ENCODE data around the gene STON2.

DNA sequence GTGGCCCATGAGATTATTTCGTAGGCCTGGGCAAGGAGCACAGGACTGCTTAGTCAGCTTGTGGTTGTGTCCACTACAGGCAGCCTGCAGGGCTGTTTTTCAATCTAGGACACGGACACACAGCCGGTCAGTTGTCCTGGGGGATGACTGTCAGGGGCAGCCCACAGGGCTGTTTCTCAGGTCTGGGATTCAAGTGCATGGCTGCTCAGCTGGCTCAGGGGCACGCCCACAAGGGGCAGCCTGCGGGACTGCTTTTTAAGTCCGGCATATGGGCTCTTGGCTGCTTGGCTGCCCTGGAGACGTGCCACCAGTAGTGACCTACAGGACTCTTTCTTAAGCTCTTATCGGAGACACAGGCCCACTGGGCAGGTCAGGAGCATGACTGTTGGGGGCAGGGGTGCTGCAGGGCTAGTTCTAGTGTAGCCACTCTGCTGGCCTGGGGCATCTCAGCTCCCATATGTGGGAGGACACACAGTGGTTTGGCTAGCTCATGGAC lies 152.8 kb downstream of the STON2 start:
- TF ChIP-seq ZNF724P (CRISPR knock-in tag; IDR thresholded peaks at IDR 0.05; ENCODE audit: borderline replicate concordance) = no peak
- TF ChIP-seq, protein P1, sequence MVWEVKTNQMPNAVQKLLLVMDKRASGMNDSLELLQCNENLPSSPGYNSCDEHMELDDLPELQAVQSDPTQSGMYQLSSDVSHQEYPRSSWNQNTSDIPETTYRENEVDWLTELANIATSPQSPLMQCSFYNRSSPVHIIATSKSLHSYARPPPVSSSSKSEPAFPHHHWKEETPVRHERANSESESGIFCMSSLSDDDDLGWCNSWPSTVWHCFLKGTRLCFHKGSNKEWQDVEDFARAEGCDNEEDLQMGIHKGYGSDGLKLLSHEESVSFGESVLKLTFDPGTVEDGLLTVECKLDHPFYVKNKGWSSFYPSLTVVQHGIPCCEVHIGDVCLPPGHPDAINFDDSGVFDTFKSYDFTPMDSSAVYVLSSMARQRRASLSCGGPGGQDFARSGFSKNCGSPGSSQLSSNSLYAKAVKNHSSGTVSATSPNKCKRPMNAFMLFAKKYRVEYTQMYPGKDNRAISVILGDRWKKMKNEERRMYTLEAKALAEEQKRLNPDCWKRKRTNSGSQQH (CRISPR knock-in tag; IDR thresholded peaks at IDR 0.05; ENCODE audit: low read depth) = no peak
- TF ChIP-seq, protein P2, sequence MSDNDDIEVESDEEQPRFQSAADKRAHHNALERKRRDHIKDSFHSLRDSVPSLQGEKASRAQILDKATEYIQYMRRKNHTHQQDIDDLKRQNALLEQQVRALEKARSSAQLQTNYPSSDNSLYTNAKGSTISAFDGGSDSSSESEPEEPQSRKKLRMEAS (IDR thresholded peaks at IDR 0.05) = no peak
- TF ChIP-seq YEATS4 (CRISPR knock-in tag; IDR thresholded peaks at IDR 0.05; ENCODE audit: borderline replicate concordance) = no peak
- TF ChIP-seq ZNF24 (IDR thresholded peaks at IDR 0.05) = no peak
- no peak for TF ChIP-seq REPIN1 (CRISPR knock-in tag; IDR thresholded peaks at IDR 0.05; ENCODE audit: borderline replicate concordance, low read depth)
